Measurements from ENCODE around the gene DNMT3A.

DNA sequence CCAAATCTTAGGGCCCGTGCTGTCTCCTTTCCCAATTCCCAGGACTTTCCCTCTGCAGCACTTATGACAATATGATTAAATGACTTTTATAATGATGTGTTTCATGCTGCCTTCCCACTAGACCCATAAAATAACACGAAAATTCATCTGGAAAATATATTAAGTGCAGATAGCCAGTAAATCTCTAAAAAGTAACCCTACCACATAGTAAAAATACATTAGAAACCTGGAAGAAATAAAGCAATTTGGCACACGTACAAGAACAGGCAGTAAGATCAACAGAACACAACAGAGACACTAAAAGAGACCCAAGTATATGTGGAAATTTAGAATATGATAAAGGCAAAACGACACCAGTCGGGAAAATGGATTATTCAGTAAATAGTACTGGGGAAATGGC lies 143.1 kb downstream of the DNMT3A start:
- TF ChIP-seq, protein P1, sequence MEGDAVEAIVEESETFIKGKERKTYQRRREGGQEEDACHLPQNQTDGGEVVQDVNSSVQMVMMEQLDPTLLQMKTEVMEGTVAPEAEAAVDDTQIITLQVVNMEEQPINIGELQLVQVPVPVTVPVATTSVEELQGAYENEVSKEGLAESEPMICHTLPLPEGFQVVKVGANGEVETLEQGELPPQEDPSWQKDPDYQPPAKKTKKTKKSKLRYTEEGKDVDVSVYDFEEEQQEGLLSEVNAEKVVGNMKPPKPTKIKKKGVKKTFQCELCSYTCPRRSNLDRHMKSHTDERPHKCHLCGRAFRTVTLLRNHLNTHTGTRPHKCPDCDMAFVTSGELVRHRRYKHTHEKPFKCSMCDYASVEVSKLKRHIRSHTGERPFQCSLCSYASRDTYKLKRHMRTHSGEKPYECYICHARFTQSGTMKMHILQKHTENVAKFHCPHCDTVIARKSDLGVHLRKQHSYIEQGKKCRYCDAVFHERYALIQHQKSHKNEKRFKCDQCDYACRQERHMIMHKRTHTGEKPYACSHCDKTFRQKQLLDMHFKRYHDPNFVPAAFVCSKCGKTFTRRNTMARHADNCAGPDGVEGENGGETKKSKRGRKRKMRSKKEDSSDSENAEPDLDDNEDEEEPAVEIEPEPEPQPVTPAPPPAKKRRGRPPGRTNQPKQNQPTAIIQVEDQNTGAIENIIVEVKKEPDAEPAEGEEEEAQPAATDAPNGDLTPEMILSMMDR (IDR thresholded peaks at IDR 0.05), result no peak
- no peak for TF ChIP-seq EZH2 (IDR thresholded peaks at IDR 0.05; ENCODE audit: borderline replicate concordance, insufficient read depth, low read depth, low read length, poor library complexity, severe bottlenecking)

Data from B cell (primary cell).